GM19324 (cell line): ENCODE measurements around the gene LRMDA.

Experiments used
- ATAC-seq: cut with Tn5 transposase; IDR thresholded peaks from one replicate; pipeline ENCODE4 v1.9.1; 2021; ENCODE audit warnings: mild to moderate bottlenecking, moderate library complexity; ENCODE audit not compliant: unreplicated experiment, low FRiP score

The LRMDA gene

GRCh38 chr10:75443362-75443761 lies 11.9 kb downstream of the LRMDA start:
- no peak for ATAC-seq

- no peak for ATAC-seq
Observed at GRCh38 chr10:75444781-75445386, 13.5 kb downstream of the LRMDA start.

- ATAC-seq, result no peak
Observed at GRCh38 chr10:75446508-75446907, 15.1 kb downstream of the LRMDA start.

GRCh38 chr10:75448166-75448565 lies 16.7 kb downstream of the LRMDA start:
- ATAC-seq, result no peak

GRCh38 chr10:75449382-75450074 lies 18.1 kb downstream of the LRMDA start:
- ATAC-seq, result no peak

- no peak for ATAC-seq
Observed at GRCh38 chr10:75450075-75450445, 18.6 kb downstream of the LRMDA start.

- no peak for ATAC-seq
Observed at GRCh38 chr10:75450644-75451640, 19.5 kb downstream of the LRMDA start.

- no peak for ATAC-seq
Observed at GRCh38 chr10:75451831-75452230, 20.4 kb downstream of the LRMDA start.

GRCh38 chr10:75452997-75453396 lies 21.6 kb downstream of the LRMDA start:
- no peak for ATAC-seq

GRCh38 chr10:75456122-75456521 lies 24.7 kb downstream of the LRMDA start:
- no peak for ATAC-seq

GRCh38 chr10:75460059-75460458 lies 28.6 kb downstream of the LRMDA start:
- ATAC-seq, result no peak

GRCh38 chr10:75461672-75462649 lies 30.5 kb downstream of the LRMDA start:
- ATAC-seq, result no peak

GRCh38 chr10:75462865-75463264 lies 31.4 kb downstream of the LRMDA start:
- no peak for ATAC-seq

- no peak for ATAC-seq
Observed at GRCh38 chr10:75464478-75465449, 33.3 kb downstream of the LRMDA start.

GRCh38 chr10:75465450-75465827 lies 34.0 kb downstream of the LRMDA start:
- ATAC-seq, result no peak

GRCh38 chr10:75466001-75466400 lies 34.6 kb downstream of the LRMDA start:
- ATAC-seq, result no peak

GRCh38 chr10:75466886-75467285 lies 35.5 kb downstream of the LRMDA start:
- no peak for ATAC-seq

GRCh38 chr10:75468612-75469005 lies 37.2 kb downstream of the LRMDA start:
- ATAC-seq, result no peak

- no peak for ATAC-seq
Observed at GRCh38 chr10:75469006-75469616, 37.7 kb downstream of the LRMDA start.
